H1 (cell line): Measurements from ENCODE around the gene PNMA1. TPM values are rescaled to one million over a fixed set of nuclear protein-coding genes. Genes with fewer than 3 reads are reported as not detected.

Experiments
- CEBPB ChIP-seq: IDR thresholded peaks from 2 replicates; pipeline ENCODE4 v1.6.1; 2012; ENCODE audit warnings: low read depth, low read length
- CHD7 ChIP-seq: fragments of 300-600 bp; sonication (generic); IDR thresholded peaks from 2 replicates; pipeline ENCODE4 v1.7.1; 2012; ENCODE audit warnings: low read length, moderate library complexity, mild to moderate bottlenecking, inconsistent platforms; ENCODE audit not compliant: insufficient replicate concordance
- EZH2 ChIP-seq: fragments of 200-600 bp; sonication (generic); IDR thresholded peaks from 2 replicates; pipeline ENCODE4 v1.7.1; 2012; ENCODE audit warnings: low read depth, mild to moderate bottlenecking, moderate library complexity, low read length, inconsistent platforms; ENCODE audit not compliant: severe bottlenecking
- POLR2A ChIP-seq, 2 experiments: IDR thresholded peaks; 1 replicate in 1 of 2; 2 replicates in 1 of 2; pipeline ENCODE4 v1.6.1; 2011; ENCODE audit warnings: low read depth in 2 of 2, low read length in 2 of 2, mild to moderate bottlenecking in 2 of 2; ENCODE audit errors: control extremely low read depth in 1 of 2
- RBBP5 ChIP-seq: IDR thresholded peaks from 2 replicates; pipeline ENCODE4 v1.7.1; 2012; ENCODE audit warnings: low read depth, mild to moderate bottlenecking, inconsistent platforms, low read length, moderate library complexity, borderline replicate concordance
- USF2 ChIP-seq: IDR thresholded peaks from 2 replicates; pipeline ENCODE4 v1.6.1; 2011; ENCODE audit warnings: low read length, improper control_type of control experiment
- polyA plus RNA-seq, 7 experiments: library from polyadenylated mRNA; depleted of rRNA in 3 of 7; stranded (reverse) in 5 of 7; unstranded in 2 of 7; fragments of >200 nt in 5 of 7; fragments of 200-250 nt in 2 of 7; gene quantifications; 1 replicate in 5 of 7; 2 replicates in 1 of 7; 4 replicates in 1 of 7; pipeline versions ENCODE4 v1.2.1 to v1.2.3, GENCODE V29; 2011 to 2013; ENCODE audit warnings: missing spikeins in 2 of 7, mixed read lengths in 2 of 7
- total RNA-seq: library from RNA; stranded (reverse); fragmentation: NEBNext Ultra II Directional; extraction: Animal tissue kit (Norgen Biotek cat#: 25700); gene quantifications from 2 replicates; pipeline ENCODE4 v1.2.1, GENCODE V29; 2021

The PNMA1 gene
- total and polyA plus RNA-seq, 2 of the 8 experiments (the other 6 are each of a cell fraction or from before 2014, with no cell fraction given), result 15.8 to 52.7 TPM

DNA sequence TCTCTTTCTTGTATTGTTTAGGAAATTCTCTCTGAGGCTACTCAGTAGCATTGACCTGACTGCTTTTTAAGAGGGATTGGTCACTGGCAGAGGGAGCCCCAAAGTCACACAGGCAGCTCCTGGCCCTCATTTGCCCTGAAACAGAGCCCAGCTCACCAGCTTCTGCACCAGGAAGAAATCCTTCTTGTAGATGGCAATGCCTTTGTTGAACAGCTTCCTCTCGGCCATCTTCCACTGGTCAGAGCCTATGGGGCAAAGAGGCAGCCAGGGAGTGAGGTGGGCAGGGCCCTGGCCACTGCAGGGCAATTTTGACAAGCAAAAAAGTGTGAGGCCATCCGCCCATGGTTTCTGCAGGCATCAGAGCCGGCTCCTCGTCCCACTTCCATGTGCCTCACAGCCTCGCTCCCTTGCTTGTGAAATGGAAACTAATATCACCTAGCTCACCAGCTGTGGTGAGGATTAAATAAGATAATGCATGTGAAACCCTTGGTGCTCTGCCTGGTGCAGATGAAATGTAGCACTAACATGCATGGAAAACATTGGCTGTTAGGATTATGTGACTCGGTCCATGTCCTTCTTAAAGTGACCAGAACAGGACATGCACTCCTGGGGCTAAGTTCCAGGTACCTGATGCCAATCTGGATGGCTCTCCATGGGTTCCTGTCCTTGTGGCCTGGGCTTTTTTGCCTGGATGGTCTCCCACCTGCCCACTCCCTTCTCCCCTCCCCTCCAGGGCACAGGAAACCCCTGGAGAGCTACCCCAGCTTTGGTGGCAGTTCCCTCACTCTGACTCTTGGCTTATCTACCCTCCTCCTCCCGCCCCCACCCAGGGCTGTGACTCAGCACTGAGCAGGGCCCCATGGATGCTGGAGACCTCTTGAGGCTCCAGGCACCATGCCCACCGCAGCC is 11.2 kb upstream of the PNMA1 start (continued):
- TF ChIP-seq CHD7 (no peak), POLR2A (IDR thresholded peaks at IDR 0.05; ENCODE audit: control extremely low read depth in 1 of 2, low read depth in 2 of 2, low read length in 2 of 2) (no peak), CEBPB (no peak), USF2 (no peak), RBBP5 (no peak), EZH2 (no peak)
